ENCODE data around the gene PCSK5. TPM values are rescaled to one million over a fixed set of nuclear protein-coding genes. Genes with fewer than 3 reads are reported as not detected.

The PCSK5 gene
- total RNA-seq, 1 experiment from 2014 or later = 6.9 TPM

- no peaks in the 10 kb centered on the region for H3K9me2 ChIP-seq (ENCODE audit: insufficient read depth)
- intact Hi-C loops (cut with micrococcal nuclease) = loop anchor here (5.0 kb wide), 1 partner anchor 257 kb away; no protein-coding TSS in a partner anchor
- TF ChIP-seq JUND (IDR thresholded peaks at IDR 0.05) (no peak), SRF (IDR thresholded peaks at IDR 0.05; ENCODE audit: low read depth) (no peak), ELF1 (IDR thresholded peaks at IDR 0.05; ENCODE audit: borderline replicate concordance, low read depth) (no peak), ZFX (IDR thresholded peaks at IDR 0.05) (no peak), FOSL1 (IDR thresholded peaks at IDR 0.05; ENCODE audit: low read depth) (no peak), EZH2 (IDR thresholded peaks at IDR 0.05) (no peak), EZH2phosphoT487 (IDR thresholded peaks at IDR 0.05; ENCODE audit: borderline replicate concordance) (no peak), POLR2A (IDR thresholded peaks at IDR 0.05; ENCODE audit: borderline replicate concordance, extremely low read depth, insufficient read depth, insufficient read length) (no peak), RAD21 (IDR thresholded peaks at IDR 0.05; ENCODE audit: low read depth) (no peak), ZNF274 (IDR thresholded peaks at IDR 0.05; ENCODE audit: low read depth, low read length) (no peak), ATF3 (IDR thresholded peaks at IDR 0.05) (no peak), POLR2AphosphoS5 (IDR thresholded peaks at IDR 0.05; ENCODE audit: low read depth, low read length) (no peak), TCF7L2 (IDR thresholded peaks at IDR 0.05; ENCODE audit: borderline replicate concordance, extremely low read depth, insufficient read depth, insufficient read length) (no peak), CTCF (IDR thresholded peaks at IDR 0.05 in 2 of 3, conservative IDR thresholded peaks at IDR 0.05 in 1 of 3; ENCODE audit: borderline replicate concordance in 1 of 3, insufficient read depth in 1 of 3, low read depth in 2 of 3, low read length in 2 of 3) (no peak), SP1 (IDR thresholded peaks at IDR 0.05; ENCODE audit: low read depth) (no peak), CEBPB (IDR thresholded peaks at IDR 0.05; ENCODE audit: low read depth) (no peak), ZBTB33 (IDR thresholded peaks at IDR 0.05; ENCODE audit: extremely low read depth, insufficient replicate concordance, low read length) (no peak)
- no peak overlapping the region for H2AFZ ChIP-seq (ENCODE audit: low read depth, low read length, poor library complexity, severe bottlenecking)
- H3K36me3 ChIP-seq (ENCODE audit: control insufficient read depth in 1 of 2, insufficient read depth in 2 of 2, low read length in 2 of 2) = no peaks in the 10 kb centered on the region
- no peaks in the 10 kb centered on the region for H3K79me2 ChIP-seq (ENCODE audit: insufficient read depth, low read length)
- ChIA-PET RAD21 (ENCODE audit: low non-redundant PET in 1 of 2, low total read pairs in 2 of 2, uncharacterized antibody in 2 of 2, unreplicated experiment in 2 of 2) (no interaction called here), POLR2A (no interaction called here), CTCF (no interaction called here)
- H3K9ac ChIP-seq (ENCODE audit: low read length) = no peak overlapping the region
- no peak overlapping the region for H3K4me3 ChIP-seq (replicated peaks in 1 of 2; ENCODE audit: low read depth in 1 of 2, low read length in 2 of 2)
- no peak overlapping the region for H3K4me2 ChIP-seq (ENCODE audit: low read length)
- no peaks in the 10 kb centered on the region for H3K9me3 ChIP-seq (ENCODE audit: control insufficient read depth in 1 of 2, insufficient read depth in 1 of 2, low read depth in 1 of 2, low read length in 2 of 2)
- no peak overlapping the region for H3K27ac ChIP-seq (ENCODE audit: low read depth, low read length)
- H3K27me3 ChIP-seq (ENCODE audit: insufficient read depth, low read length) = no peaks in the 10 kb centered on the region
- no TSS peak for BruUV-seq (replicated peaks)
- H3K4me1 ChIP-seq (ENCODE audit: control insufficient read depth in 1 of 2, insufficient read depth in 2 of 2, low read length in 2 of 2) = peaks cover 8 to 22% of the 10 kb centered on the region in 2 experiments; a peak in 3 of 4 replicates
- ATAC-seq (no peak), DNase-seq (ENCODE audit: low read depth, low spot score) (no peak)
- H4K20me1 ChIP-seq (ENCODE audit: insufficient read depth) = no peaks in the 10 kb centered on the region
These were observed 510.1 kb downstream of the PCSK5 start for GRCh38 chr9:76400534-76401096.
